H9 (cell line): Measurements from ENCODE around the gene LGALS8. TPM values are rescaled to one million over a fixed set of nuclear protein-coding genes. Genes with fewer than 3 reads are reported as not detected.

ENCODE experiments used
- DNase-seq: peaks from one replicate; pipeline ENCODE4 v3.0.0-alpha.2; 2017
- H2AFZ ChIP-seq: one replicate; pipeline ENCODE4 v1.6.1; 2013; ENCODE audit warnings: mild to moderate bottlenecking, low read length, control low read depth, moderate library complexity
- H2AK5ac ChIP-seq: 2 replicates; pipeline ENCODE4 v1.6.1; 2013; ENCODE audit warnings: low read length, control low read depth, mixed read lengths; ENCODE audit not compliant: insufficient read length
- H2BK120ac ChIP-seq: one replicate; pipeline ENCODE4 v1.6.1; 2013; ENCODE audit warnings: low read depth, mild to moderate bottlenecking, low read length, control low read depth, inconsistent platforms; ENCODE audit not compliant: poor library complexity, severe bottlenecking
- H2BK12ac ChIP-seq: 2 replicates; pipeline ENCODE4 v1.6.1; 2013; ENCODE audit warnings: low read length, control low read depth, mixed read lengths, low read depth; ENCODE audit not compliant: insufficient read length
- H2BK15ac ChIP-seq: 2 replicates; pipeline ENCODE4 v1.6.1; 2013; ENCODE audit warnings: low read depth, low read length, control low read depth
- H2BK20ac ChIP-seq: one replicate; pipeline ENCODE4 v1.6.1; 2013; ENCODE audit warnings: low read depth, mild to moderate bottlenecking, low read length, control low read depth, inconsistent platforms; ENCODE audit not compliant: poor library complexity, severe bottlenecking
- H2BK5ac ChIP-seq: 2 replicates; pipeline ENCODE4 v1.6.1; 2013; ENCODE audit warnings: low read length, control low read depth, mixed read lengths; ENCODE audit not compliant: insufficient read length
- H3K14ac ChIP-seq: 2 replicates; pipeline ENCODE4 v1.6.1; 2013; ENCODE audit warnings: low read length, control low read depth; ENCODE audit not compliant: insufficient read depth
- H3K18ac ChIP-seq: 2 replicates; pipeline ENCODE4 v1.6.1; 2013; ENCODE audit warnings: low read depth, mild to moderate bottlenecking, mixed read lengths, low read length, control low read depth; ENCODE audit not compliant: insufficient read length
- H3K23ac ChIP-seq: 2 replicates; pipeline ENCODE4 v1.6.1; 2013; ENCODE audit warnings: low read length, control low read depth, mixed read lengths, low read depth; ENCODE audit not compliant: insufficient read length
- H3K23me2 ChIP-seq: 2 replicates; pipeline ENCODE4 v1.6.1; 2013; ENCODE audit warnings: low read depth, mild to moderate bottlenecking, mixed read lengths, low read length, control low read depth; ENCODE audit not compliant: insufficient read length, poor library complexity, severe bottlenecking
- H3K27ac ChIP-seq: 2 replicates; pipeline ENCODE4 v1.5.1; 2013; ENCODE audit warnings: low read length, control low read depth, mixed read lengths, low read depth; ENCODE audit not compliant: insufficient read length
- H3K27me3 ChIP-seq: 2 replicates; pipeline ENCODE4 v1.6.1; 2013; ENCODE audit warnings: low read length, control low read depth, inconsistent platforms; ENCODE audit not compliant: insufficient read depth
- H3K4ac ChIP-seq: 2 replicates; pipeline ENCODE4 v1.6.1; 2013; ENCODE audit warnings: low read depth, mild to moderate bottlenecking, control low read depth, inconsistent platforms, low read length, moderate library complexity
- H3K4me1 ChIP-seq: 2 replicates; pipeline ENCODE4 v1.6.1; 2013; ENCODE audit warnings: low read length, control low read depth, inconsistent platforms; ENCODE audit not compliant: insufficient read depth
- H3K4me2 ChIP-seq: 2 replicates; pipeline ENCODE4 v1.6.1; 2013; ENCODE audit warnings: low read length, control low read depth, mixed read lengths; ENCODE audit not compliant: insufficient read length, insufficient read depth
- H3K56ac ChIP-seq: 2 replicates; pipeline ENCODE4 v1.6.1; 2013; ENCODE audit warnings: low read depth, mild to moderate bottlenecking, mixed read lengths, low read length, control low read depth; ENCODE audit not compliant: insufficient read length
- H3K79me1 ChIP-seq: 2 replicates; pipeline ENCODE4 v1.6.1; 2013; ENCODE audit warnings: low read depth, mild to moderate bottlenecking, moderate library complexity, low read length, control low read depth, inconsistent platforms; ENCODE audit not compliant: insufficient read depth, poor library complexity, severe bottlenecking
- H3K79me2 ChIP-seq: 2 replicates; pipeline ENCODE4 v1.6.1; 2013; ENCODE audit warnings: low read length, control low read depth, inconsistent platforms; ENCODE audit not compliant: insufficient read depth
- H3K9ac ChIP-seq: 2 replicates; pipeline ENCODE4 v1.6.1; 2013; ENCODE audit warnings: low read length, control low read depth, mixed read lengths; ENCODE audit not compliant: insufficient read length; ENCODE audit errors: extremely low read depth
- H3K9me3 ChIP-seq: one replicate; pipeline ENCODE4 v1.6.1; 2013; ENCODE audit warnings: low read depth, low read length, inconsistent platforms; ENCODE audit not compliant: control insufficient read depth
- H3T11ph ChIP-seq: one replicate; pipeline ENCODE4 v1.6.1; 2013; ENCODE audit warnings: mild to moderate bottlenecking, low read length, control low read depth, inconsistent platforms
- H4K20me1 ChIP-seq: one replicate; pipeline ENCODE4 v1.6.1; 2013; ENCODE audit not compliant: control insufficient read depth, insufficient read length, insufficient read depth
- H4K5ac ChIP-seq: 2 replicates; pipeline ENCODE4 v1.6.1; 2013; ENCODE audit warnings: low read depth, mild to moderate bottlenecking, mixed read lengths, low read length, control low read depth; ENCODE audit not compliant: insufficient read length
- H4K8ac ChIP-seq: replicated peaks from 2 replicates; pipeline ENCODE4 v1.6.1; 2013; ENCODE audit warnings: low read length, control low read depth, mixed read lengths, low read depth; ENCODE audit not compliant: insufficient read length
- H4K91ac ChIP-seq: 2 replicates; pipeline ENCODE4 v1.6.1; 2013; ENCODE audit warnings: low read depth, mild to moderate bottlenecking, moderate library complexity, mixed read lengths, low read length, control low read depth; ENCODE audit not compliant: insufficient read length
- H3K27ac Mint-ChIP-seq, 3 experiments: 2 replicates in 2 of 3; 3 replicates in 1 of 3; pipeline ENCODE4 v1.8.0; 2020 to 2021; ENCODE audit warnings: mixed read lengths in 3 of 3, mild to moderate bottlenecking in 1 of 3, moderate library complexity in 1 of 3
- H3K27me3 Mint-ChIP-seq: 2 replicates; pipeline ENCODE4 v1.8.0; 2021; ENCODE audit warnings: low read depth, mild to moderate bottlenecking, moderate library complexity, mixed read lengths
- H3K36me3 Mint-ChIP-seq, 3 experiments: 2 replicates in 2 of 3; 3 replicates in 1 of 3; pipeline ENCODE4 v1.8.0; 2020 to 2021; ENCODE audit warnings: low read depth in 3 of 3, mixed read lengths in 3 of 3; ENCODE audit not compliant: insufficient read depth in 1 of 3
- H3K4me1 Mint-ChIP-seq, 2 experiments: 2 replicates each; pipeline ENCODE4 v1.8.0; 2020; ENCODE audit warnings: mixed read lengths in 2 of 2
- H3K4me3 Mint-ChIP-seq, 2 experiments: 2 replicates in 1 of 2; 3 replicates in 1 of 2; pipeline ENCODE4 v1.8.0; 2020 to 2021; ENCODE audit warnings: mild to moderate bottlenecking in 2 of 2, mixed read lengths in 2 of 2, moderate library complexity in 1 of 2
- H3K9me3 Mint-ChIP-seq, 2 experiments: 2 replicates in 1 of 2; 3 replicates in 1 of 2; pipeline ENCODE4 v1.8.0; 2020; ENCODE audit warnings: mild to moderate bottlenecking in 2 of 2, mixed read lengths in 2 of 2, moderate library complexity in 1 of 2
- CTCF ChIP-seq: fragments of 200-600 bp; sonication (generic); conservative IDR thresholded peaks from 3 replicates; pipeline ENCODE4 v1.8.0; 2021; ENCODE audit warnings: antibody characterized with exemption, mild to moderate bottlenecking
- WGBS: extraction: QIAGEN DNeasy Blood & Tissue Kit; methylation state at CpG from one replicate; pipeline ENCODE4 v1.1.7; 2013; ENCODE audit warnings: missing lambda C conversion rate, low lambda C conversion rate, mixed read lengths; ENCODE audit not compliant: insufficient read length; ENCODE audit errors: extremely low coverage; 5-methylcytosine and 5-hydroxymethylcytosine counted together
- total RNA-seq: library from RNA; stranded (reverse); gene quantifications from 2 replicates; pipeline ENCODE4 v1.2.1, GENCODE V29; 2021

The LGALS8 gene
- total RNA-seq, 1 experiment from 2014 or later: 14.2 TPM

DNA sequence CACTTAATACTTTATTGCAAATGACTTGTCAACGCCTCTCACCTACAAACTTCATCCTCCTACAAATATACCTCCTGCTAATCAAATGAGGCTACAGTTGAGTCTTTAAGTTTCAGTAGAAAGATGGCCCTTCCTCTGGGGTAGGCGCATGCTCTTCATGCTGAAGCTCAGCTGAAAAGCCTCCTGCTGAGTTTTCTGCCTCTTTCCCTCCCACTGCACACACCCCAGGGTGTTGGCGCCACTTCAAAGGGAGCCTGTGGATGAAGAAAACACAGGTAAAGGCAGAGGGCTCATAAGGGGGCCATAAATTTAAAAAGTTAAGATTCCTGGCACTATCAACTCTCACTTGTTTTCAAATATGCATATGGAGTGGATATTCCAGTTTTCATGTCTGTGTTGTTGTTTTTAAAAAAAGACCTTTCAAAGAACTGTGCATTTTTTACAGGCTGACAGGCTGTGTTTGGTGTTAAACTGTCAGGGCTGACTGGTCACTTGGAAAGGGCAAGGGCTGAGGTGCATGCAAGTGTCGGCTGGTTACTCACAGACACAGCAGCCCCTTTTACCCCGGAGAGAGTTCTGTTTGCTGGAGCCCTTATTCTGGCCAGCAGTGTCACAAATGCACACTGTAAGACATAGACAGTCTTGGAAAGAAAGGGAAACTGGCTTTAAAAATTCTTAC, 42.9 kb upstream of the LGALS8 start:
- Histone ChIP-seq H3K4me1 (no peaks in the 10 kb centered on the region), H4K20me1 (no peaks in the 10 kb centered on the region), H4K8ac (no peak overlapping the region), H3K79me2 (no peaks in the 10 kb centered on the region), H4K5ac (no peak overlapping the region), H2BK120ac (no peak overlapping the region), H2BK12ac (no peak overlapping the region), H3K4me2 (no peak overlapping the region), H2AK5ac (no peak overlapping the region), H3K79me1 (no peaks in the 10 kb centered on the region), H4K91ac (no peak overlapping the region), H3K56ac (no peak overlapping the region), H3K27ac (no peak overlapping the region), H3K18ac (no peak overlapping the region), H2BK20ac (no peak overlapping the region), H3T11ph (no peak overlapping the region), H3K27me3 (no peaks in the 10 kb centered on the region), H2BK15ac (no peak overlapping the region), H2BK5ac (no peak overlapping the region), H3K9ac (no peak overlapping the region), H3K9me3 (no peaks in the 10 kb centered on the region), H3K23ac (no peak overlapping the region), H3K23me2 (no peaks in the 10 kb centered on the region), H2AFZ (no peak overlapping the region), H3K4ac (no peak overlapping the region), H3K14ac (no peak overlapping the region)
- Mint-ChIP-seq H3K27me3 (no peaks in the 10 kb centered on the region), H3K4me1 (peaks cover 9 to 10% of the 10 kb centered on the region in 2 experiments), H3K36me3 (peaks cover 2 to 12% (median 7%) of the 10 kb centered on the region in 3 experiments; a peak in 4 of 7 replicates), H3K4me3 (no peak overlapping the region; a peak in 1 of 5 replicates), H3K27ac (no peak overlapping the region), H3K9me3 (no peaks in the 10 kb centered on the region; a peak in 1 of 5 replicates)
- TF ChIP-seq CTCF: no peak
- DNase-seq: no peak
- WGBS: no CpG with 5 or more reads among the region's 5 CpGs
